ENCODE results near the gene WBP1.

The WBP1 gene

DNA sequence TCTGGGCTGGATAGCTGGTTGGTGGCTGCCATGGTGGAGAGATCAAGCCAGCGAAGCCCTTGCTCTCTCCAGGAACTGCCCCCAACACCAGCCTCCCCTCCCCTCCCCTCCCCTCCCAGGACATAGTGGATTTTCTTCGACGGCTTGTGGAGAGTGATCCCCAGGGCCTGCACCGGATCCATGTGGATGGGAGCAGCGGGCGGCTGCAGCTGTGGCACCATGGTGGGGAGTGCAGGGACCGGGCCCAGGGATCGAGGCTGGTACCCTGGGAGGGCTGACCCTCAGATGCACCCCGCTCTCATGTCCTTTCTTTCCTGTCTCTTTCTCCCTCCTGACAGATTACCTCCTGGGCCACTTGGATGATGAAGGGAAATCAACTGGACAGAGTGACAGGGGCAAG lies 31.7 kb downstream of the WBP1 start:
- H3K4me1 ChIP-seq, result no peaks in the 10 kb centered on the region
- DNase-seq (ENCODE audit: low spot score in 2 of 2), result no peak
- in situ Hi-C loops (cut with MboI; ENCODE audit: low sequenced_read_pairs), result loop anchor here (5.0 kb wide), 1 partner anchor 87 kb away; no protein-coding TSS in a partner anchor
- H3K4me3 ChIP-seq, result no peak overlapping the region
- peaks cover 30% of the 10 kb centered on the region for H3K36me3 ChIP-seq (replicated peaks)
- H3K27me3 ChIP-seq (ENCODE audit: low read depth), result no peaks in the 10 kb centered on the region
- no peaks in the 10 kb centered on the region for H3K9me3 ChIP-seq

DNA sequence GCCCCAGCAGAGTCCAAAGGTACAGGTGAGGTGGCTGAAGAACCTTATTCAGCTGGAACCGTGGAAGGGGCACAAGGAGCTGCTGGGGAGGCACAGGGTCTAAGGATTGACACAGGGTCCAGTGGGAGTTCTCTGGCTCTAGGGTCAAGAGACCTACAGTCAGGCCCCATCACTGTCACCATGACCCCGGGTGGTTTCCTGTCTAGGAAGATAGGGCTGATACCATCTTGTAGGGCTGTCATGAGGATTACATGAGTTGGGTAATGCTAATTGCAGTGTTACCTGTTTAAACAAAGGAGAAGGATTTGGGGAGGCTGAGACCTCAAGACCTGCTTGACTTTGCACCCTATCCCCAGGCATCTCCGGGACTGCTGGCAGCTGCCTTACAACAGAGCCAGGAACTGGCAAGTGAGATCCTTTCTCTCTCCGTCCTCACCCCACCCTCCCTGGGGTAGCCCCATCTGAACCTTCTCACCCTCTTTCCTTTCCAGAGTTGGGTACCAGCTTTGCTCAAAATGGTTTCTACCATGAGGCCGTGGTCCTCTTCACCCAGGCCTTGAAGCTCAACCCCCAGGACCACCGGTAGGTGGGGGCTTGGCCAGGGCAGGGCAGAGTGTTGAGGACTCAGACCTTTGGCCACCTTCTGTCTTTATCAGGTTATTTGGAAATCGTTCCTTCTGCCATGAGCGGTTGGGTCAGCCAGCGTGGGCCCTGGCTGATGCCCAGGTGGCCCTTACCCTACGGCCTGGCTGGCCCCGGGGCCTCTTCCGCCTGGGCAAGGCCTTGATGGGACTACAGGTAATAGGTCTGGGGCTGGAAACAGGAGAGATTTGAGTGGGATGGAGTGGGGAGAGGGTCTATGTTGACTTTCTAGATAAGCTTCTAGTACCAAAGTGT lies 33.7 kb downstream of the WBP1 start:
- H3K27me3 ChIP-seq (ENCODE audit: low read depth), result no peaks in the 10 kb centered on the region
- H3K4me3 ChIP-seq, result no peak overlapping the region
- peaks cover 30% of the 10 kb centered on the region for H3K36me3 ChIP-seq (replicated peaks)
- in situ Hi-C loops (cut with MboI; ENCODE audit: low sequenced_read_pairs), result no loop called here
- H3K9me3 ChIP-seq, result no peaks in the 10 kb centered on the region
- no peaks in the 10 kb centered on the region for H3K4me1 ChIP-seq
- DNase-seq (ENCODE audit: low spot score in 2 of 2), result no peak

DNA sequence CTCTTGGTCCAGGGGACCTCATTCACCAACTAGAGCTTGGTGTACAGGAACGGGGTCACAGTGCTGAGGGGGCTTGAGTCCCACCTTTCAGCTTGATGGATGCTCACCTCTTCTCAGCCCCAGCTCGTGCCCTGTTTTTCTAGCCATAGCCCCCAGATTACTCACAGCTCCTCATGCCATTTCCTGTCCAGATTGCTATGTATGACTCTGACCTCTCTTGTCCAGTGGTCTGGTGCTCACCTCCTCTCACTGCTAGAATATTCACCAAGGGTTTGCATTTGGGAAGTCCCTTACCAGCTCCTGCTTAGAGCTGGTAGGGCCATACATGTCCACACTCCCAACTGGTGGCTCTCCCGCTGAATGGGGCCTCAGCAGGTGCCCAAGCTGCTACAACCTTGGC lies 35.3 kb downstream of the WBP1 start:
- no peak overlapping the region for H3K4me3 ChIP-seq
- H3K27me3 ChIP-seq (ENCODE audit: low read depth), result no peaks in the 10 kb centered on the region
- no peaks in the 10 kb centered on the region for H3K4me1 ChIP-seq
- DNase-seq (ENCODE audit: low spot score in 2 of 2), result no peak
- in situ Hi-C loops (cut with MboI; ENCODE audit: low sequenced_read_pairs), result no loop called here
- peaks cover 23% of the 10 kb centered on the region for H3K36me3 ChIP-seq (replicated peaks)
- no peaks in the 10 kb centered on the region for H3K9me3 ChIP-seq

DNA sequence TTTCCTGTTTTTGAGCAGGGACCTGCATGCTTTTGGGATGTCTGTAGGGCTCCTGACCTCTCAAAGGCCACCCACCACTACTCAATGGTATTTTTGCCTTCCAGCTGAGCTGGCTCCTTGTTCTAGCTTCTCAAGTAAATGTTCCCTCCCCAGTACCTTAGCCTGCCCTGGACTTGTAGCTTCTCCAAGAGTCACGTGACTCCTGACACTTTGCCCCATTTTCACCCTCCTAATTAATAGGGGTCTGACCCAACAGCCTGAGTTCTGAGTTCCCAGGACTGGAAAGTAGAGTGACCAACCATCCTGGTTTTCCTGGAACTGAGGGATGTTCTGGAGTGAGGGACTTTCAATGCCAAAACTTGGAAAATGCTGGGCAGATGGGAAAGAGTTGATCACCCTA lies 37.2 kb downstream of the WBP1 start:
- Histone ChIP-seq H3K36me3 (replicated peaks) (peaks cover 23% of the 10 kb centered on the region), H3K4me1 (no peaks in the 10 kb centered on the region), H3K4me3 (no peak overlapping the region), H3K9me3 (no peaks in the 10 kb centered on the region), H3K27me3 (ENCODE audit: low read depth) (no peaks in the 10 kb centered on the region)
- in situ Hi-C loops (cut with MboI; ENCODE audit: low sequenced_read_pairs), result no loop called here
- no peak for DNase-seq (ENCODE audit: low spot score in 2 of 2)

DNA sequence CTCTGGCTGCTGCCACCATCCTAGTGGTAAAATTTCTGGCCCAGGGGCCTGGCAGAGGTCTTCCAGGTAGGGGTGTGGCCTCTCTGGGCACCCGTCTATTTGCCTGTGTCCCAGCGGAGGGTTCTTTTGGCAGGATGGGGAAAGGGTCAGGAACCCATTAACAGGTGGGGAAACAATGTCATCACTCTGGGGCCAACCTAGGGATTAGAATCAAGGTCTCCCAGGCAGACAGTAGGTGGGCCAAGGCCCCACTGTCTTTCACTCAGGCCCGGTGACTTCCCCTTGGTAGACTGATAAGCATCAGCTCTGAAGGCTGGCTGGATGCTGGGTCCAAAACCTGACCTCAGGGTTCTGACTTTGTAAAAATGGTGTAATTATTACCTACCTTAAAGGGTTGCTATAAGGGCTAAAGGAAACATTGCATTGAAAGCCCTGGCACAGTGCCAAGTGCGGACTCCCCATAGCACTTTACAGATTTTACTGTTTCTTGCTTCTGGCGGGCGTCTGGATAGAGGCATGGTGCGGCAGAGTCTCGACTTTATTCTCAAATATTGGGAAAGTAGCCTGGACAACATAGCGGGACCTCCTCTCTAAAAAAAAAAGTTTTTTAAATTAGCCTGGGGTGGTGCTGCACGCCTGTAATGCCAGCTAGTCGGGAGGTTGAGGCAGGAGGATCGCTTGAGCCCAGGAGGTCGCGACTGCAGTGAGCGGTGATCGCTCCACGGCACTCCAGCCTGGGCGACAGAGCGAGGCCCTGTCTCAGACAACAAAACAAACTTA lies 38.9 kb downstream of the WBP1 start:
- Histone ChIP-seq H3K4me3 (no peak overlapping the region), H3K9me3 (no peaks in the 10 kb centered on the region), H3K4me1 (no peaks in the 10 kb centered on the region), H3K27me3 (ENCODE audit: low read depth) (no peaks in the 10 kb centered on the region), H3K36me3 (replicated peaks) (peaks cover 8% of the 10 kb centered on the region)
- no peak for DNase-seq (ENCODE audit: low spot score in 2 of 2)
- in situ Hi-C loops (cut with MboI; ENCODE audit: low sequenced_read_pairs), result no loop called here

DNA sequence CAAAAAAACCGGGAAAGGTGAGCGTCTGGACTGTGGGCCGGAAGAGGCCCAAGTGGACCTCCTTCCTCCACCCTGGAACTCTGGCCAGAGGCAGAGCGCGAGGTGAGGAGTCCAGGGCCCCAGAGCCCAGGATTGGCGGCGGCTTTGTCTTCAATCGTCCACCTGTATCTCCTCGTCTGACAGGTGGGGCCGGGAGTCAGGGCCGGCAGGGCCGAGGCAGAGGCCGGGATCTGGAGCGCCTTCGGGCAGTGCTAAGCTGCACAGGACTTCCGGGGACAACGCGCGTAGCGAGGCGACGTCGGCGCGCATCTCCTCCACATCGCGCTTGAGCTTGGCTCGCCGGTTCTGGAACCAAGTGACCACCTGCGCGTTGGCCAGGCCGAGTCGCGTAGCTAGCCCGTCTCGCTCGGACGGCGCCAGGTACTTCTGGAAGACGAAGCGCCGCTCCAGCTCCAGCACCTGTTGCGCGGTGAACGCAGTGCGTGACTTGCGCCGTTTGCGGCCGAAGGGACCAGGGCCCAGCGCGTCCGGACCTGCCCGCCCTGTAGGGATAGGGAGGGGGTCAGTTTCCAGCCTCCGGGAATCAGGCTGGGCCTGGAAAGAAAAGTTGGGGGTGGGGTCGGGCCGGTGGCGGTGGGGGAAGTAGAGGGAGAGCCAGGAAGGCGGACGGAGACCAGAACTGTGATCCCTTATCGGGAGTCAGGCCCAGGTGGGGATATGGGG lies 39.7 kb downstream of the WBP1 start:
- in situ Hi-C loops (cut with MboI; ENCODE audit: low sequenced_read_pairs), result no loop called here
- Histone ChIP-seq H3K27me3 (ENCODE audit: low read depth) (no peaks in the 10 kb centered on the region), H3K9me3 (no peaks in the 10 kb centered on the region), H3K4me1 (no peaks in the 10 kb centered on the region), H3K36me3 (replicated peaks) (peaks cover 2% of the 10 kb centered on the region), H3K4me3 (no peak overlapping the region)
- DNase-seq (ENCODE audit: low spot score in 2 of 2), result no peak

DNA sequence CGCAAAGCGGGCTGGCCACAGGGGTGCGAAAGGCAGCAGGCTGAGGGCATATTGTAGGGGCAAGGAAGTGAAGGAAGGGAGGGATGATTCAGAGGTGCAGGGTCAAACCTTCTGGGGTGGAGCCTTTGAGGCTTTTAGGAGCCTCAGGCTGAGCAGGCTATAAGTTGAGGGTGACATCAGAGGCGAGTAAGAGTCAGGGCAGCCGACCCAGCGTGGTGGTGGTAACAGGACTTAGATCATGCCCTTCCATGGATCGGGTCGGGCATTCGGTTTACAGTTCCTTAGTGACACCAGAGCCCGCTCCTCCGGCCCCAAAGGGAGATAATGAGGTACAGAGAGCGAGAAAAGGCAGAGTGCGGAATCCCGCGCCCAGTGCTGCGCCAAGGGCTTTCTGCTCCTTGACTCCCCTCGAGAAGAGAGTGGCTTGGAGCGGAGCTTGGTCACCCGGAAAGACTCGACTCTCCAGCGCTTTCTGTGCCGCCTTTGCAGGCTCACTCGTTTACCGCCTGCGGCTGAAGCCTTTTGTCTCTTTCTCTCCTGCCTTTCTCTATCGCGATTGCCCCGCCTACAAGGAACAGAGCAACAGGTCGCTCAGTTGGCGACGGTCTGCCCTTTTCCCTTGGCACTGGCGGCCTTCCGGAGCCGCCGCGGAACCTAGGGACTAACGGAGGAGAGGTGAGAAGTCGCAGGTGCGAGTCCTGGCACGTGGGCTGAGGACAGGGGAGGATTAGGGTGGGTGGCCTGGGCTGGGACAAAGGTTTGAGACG lies 40.4 kb downstream of the WBP1 start:
- no peaks in the 10 kb centered on the region for H3K9me3 ChIP-seq
- no peaks in the 10 kb centered on the region; the same call in 1 of the 2 replicates for H3K36me3 ChIP-seq (replicated peaks)
- no peak for DNase-seq (ENCODE audit: low spot score in 2 of 2)
- no peaks in the 10 kb centered on the region for H3K27me3 ChIP-seq (ENCODE audit: low read depth)
- in situ Hi-C loops (cut with MboI; ENCODE audit: low sequenced_read_pairs), result no loop called here
- H3K4me3 ChIP-seq, result no peak overlapping the region
- H3K4me1 ChIP-seq, result no peaks in the 10 kb centered on the region

DNA sequence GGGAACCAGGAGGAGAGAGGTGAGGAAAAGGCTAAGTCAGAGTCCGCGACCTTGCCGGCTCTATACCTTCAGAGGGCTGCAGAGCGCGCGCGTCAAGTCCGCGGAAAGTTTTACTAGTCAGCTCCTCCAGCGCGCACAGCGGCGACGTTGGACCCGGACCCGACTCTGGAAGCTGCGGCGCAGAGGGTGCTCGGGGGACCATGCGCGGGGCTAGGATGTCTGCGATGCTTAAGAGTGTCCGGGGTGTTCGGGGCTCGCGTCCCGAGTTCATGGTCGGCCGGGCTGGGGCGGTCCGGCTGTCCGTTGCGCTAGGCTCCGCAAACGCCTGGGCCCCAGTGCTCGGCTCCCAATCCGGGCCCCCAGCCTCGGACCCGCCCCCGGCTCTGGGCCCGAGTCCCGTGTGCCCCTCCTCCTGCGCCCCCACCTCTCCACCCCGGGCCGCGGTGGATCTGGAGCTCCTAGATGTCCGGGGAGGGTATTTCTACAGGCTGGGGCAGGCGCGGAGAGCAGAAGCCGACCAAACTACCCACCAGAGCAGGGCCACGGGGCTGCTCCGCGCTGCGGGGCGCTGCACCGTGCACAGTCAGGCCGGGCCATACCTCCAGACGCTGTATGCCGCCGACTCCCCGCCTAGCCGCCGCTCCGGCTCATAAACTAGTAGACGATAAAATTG lies 41.2 kb downstream of the WBP1 start, which contains the start of gene LBX2:
TSS of gene LBX2 (minus strand) at position 337 of the 673 bp plus-strand sequence. CDS start at position 271, 66 bp downstream.
- in situ Hi-C loops (cut with MboI; ENCODE audit: low sequenced_read_pairs), result no loop called here
- no peaks in the 10 kb centered on the region; the same call in 1 of the 2 replicates for H3K36me3 ChIP-seq (replicated peaks)
- no peaks in the 10 kb centered on the region for H3K9me3 ChIP-seq
- no peak within 1 kb of the TSS for H3K4me3 ChIP-seq
- no peaks in the 10 kb centered on the region for H3K4me1 ChIP-seq
- no peak for DNase-seq (ENCODE audit: low spot score in 2 of 2)
- no peaks in the 10 kb centered on the region for H3K27me3 ChIP-seq (ENCODE audit: low read depth)

DNA sequence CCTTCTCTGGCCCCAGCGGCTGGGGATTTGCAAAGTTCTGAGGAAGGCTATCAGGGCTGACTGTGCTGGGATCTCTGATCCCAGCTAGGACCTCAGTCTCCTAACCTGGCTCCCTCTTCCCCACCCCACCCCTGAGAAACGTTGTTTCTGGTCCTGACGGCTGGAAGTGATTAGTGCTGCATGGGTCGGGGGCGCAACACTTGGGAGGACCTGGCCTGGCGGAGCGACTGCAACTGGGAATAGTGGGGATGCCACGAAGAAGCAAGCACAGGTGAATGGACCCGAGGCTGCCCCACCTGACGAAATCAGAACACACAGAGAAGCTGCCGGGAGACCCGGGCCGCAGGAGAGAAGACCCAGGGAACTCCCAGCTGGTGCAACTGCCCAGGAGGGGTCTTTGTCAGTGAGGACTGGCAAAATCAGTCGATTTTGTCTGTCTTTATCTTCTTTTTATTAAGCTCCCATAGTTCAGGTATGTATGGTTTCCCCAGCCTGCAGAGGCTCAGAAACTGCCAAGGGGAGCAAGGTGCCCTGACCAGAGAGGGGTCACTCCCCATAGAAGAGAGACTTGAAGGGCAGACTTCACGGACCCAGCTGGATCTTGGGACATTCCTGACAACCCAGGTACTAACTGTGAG lies 41.8 kb downstream of the WBP1 start:
- no peaks in the 10 kb centered on the region for H3K27me3 ChIP-seq (ENCODE audit: low read depth)
- no peak for DNase-seq (ENCODE audit: low spot score in 2 of 2)
- H3K36me3 ChIP-seq (replicated peaks), result peaks cover 3% of the 10 kb centered on the region
- in situ Hi-C loops (cut with MboI; ENCODE audit: low sequenced_read_pairs), result no loop called here
- H3K4me3 ChIP-seq, result no peak overlapping the region
- H3K9me3 ChIP-seq, result no peaks in the 10 kb centered on the region
- no peaks in the 10 kb centered on the region for H3K4me1 ChIP-seq

DNA sequence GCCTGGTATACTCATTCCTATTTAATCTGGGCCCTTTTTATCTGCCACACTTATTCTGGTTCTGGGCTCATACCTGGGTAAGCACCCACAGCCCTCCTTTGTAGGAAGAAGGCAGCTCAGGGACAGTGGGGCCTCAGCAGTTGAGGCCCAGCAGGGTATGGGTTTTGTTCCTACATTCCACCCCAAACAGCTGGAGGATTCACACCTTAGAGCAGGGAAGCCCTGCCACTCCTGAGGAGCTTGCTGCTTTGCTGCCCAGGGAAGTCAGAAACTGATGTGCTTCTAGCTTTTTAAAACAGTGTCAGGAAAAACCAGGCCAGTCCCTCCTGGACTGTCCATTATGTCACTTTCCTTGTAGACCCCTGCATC lies 42.3 kb downstream of the WBP1 start:
- no peaks in the 10 kb centered on the region for H3K27me3 ChIP-seq (ENCODE audit: low read depth)
- no peaks in the 10 kb centered on the region for H3K9me3 ChIP-seq
- in situ Hi-C loops (cut with MboI; ENCODE audit: low sequenced_read_pairs), result no loop called here
- no peak for DNase-seq (ENCODE audit: low spot score in 2 of 2)
- no peaks in the 10 kb centered on the region for H3K4me1 ChIP-seq
- H3K4me3 ChIP-seq, result no peak overlapping the region
- peaks cover 8% of the 10 kb centered on the region for H3K36me3 ChIP-seq (replicated peaks)

DNA sequence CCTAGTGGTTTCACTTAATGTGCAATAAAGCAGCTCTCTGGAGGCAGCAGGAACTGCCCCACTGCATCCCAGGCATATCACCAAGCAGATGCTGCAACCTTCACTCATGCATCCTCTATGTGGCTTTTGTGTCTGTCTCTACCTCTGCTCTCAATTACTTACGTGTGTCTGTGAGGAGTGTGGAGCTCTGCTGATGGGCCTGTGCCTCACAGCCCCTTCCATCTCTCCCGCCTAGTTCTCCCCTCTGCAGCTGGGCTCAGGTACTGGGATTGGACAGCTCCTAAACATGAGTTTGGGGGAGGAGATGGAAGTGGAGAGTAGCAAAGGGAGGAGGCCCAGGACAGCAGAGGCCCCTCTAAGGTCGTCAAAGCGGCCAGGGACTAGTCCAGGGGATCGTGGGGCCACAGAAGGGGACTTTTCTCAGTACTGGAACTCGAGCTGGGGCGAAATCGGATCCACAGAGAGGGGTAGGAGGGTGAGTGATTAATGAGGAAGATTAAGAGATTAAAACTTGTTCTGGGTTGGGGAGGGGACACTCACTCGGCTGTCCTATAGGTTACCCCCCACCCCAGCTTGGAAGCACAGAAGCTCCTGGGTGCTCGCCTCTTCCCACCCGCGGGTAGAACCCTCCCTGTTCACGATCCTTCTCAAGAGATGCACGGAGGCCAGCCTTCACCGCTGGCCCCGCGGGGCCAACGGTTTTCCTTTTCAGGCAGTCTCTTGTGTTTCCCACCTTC lies 43.3 kb downstream of the WBP1 start:
- H3K4me1 ChIP-seq, result no peaks in the 10 kb centered on the region
- in situ Hi-C loops (cut with MboI; ENCODE audit: low sequenced_read_pairs), result no loop called here
- H3K27me3 ChIP-seq (ENCODE audit: low read depth), result no peaks in the 10 kb centered on the region
- DNase-seq (ENCODE audit: low spot score in 2 of 2), result no peak
- peaks cover 14% of the 10 kb centered on the region for H3K36me3 ChIP-seq (replicated peaks)
- no peak overlapping the region for H3K4me3 ChIP-seq
- no peaks in the 10 kb centered on the region for H3K9me3 ChIP-seq

DNA sequence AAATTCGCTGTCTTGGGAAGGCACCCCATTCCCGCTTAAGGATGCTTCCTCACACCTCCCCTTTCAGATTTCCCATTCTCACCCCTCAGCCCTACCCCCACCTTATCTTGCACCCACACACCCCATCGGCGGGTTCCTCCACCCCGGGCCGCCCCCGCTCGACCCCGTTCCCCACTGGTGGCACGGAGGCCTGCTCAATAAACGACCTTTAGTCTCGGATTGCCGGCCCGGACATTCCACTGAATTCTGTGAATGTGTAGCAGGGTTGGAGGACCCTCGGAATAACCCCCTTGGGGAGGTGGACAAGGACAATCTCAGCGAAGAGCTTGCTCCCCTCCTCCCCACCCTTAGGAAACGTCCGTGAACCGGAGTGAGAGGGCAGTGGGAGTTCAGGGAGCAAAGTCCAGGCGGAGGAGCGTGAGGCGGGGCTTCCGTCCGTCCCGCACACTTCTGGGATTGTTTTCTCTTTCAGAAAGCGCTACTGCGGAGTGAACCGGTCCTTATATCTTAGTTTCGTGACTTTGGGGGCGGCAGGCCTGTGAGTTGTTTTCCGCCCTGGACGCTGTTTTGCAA lies 44.0 kb downstream of the WBP1 start:
- Histone ChIP-seq H3K4me3 (no peak overlapping the region), H3K36me3 (replicated peaks) (peaks cover 14% of the 10 kb centered on the region), H3K27me3 (ENCODE audit: low read depth) (no peaks in the 10 kb centered on the region), H3K9me3 (no peaks in the 10 kb centered on the region), H3K4me1 (no peaks in the 10 kb centered on the region)
- in situ Hi-C loops (cut with MboI; ENCODE audit: low sequenced_read_pairs), result no loop called here
- DNase-seq (ENCODE audit: low spot score in 2 of 2), result no peak

All from HAP-1 (cell line).